HG03457 (cell line): ENCODE data around the gene GLS2.
"Not testable (repeated sequence)": the region's sequence is repeated elsewhere in the genome, so short reads cannot be mapped to it uniquely, and the experiment has no call there.

ENCODE experiments used
- ATAC-seq: cut with Tn5 transposase; IDR thresholded peaks from one replicate; pipeline ENCODE4 v1.9.1; 2021; ENCODE audit warnings: moderate number of reproducible peaks; ENCODE audit not compliant: unreplicated experiment

The GLS2 gene

GRCh38 chr12:56488041-56488955 lies at the start of gene GLS2:
Gene GLS2, minus strand, starts transcription at chr12:56488161. Its CDS starts 43 bp downstream, at chr12:56488118.
- ATAC-seq = peak; percentile 82

- ATAC-seq = no peak
These were observed 49.6 kb upstream of the GLS2 start for GRCh38 chr12:56537546-56537945.

DNA sequence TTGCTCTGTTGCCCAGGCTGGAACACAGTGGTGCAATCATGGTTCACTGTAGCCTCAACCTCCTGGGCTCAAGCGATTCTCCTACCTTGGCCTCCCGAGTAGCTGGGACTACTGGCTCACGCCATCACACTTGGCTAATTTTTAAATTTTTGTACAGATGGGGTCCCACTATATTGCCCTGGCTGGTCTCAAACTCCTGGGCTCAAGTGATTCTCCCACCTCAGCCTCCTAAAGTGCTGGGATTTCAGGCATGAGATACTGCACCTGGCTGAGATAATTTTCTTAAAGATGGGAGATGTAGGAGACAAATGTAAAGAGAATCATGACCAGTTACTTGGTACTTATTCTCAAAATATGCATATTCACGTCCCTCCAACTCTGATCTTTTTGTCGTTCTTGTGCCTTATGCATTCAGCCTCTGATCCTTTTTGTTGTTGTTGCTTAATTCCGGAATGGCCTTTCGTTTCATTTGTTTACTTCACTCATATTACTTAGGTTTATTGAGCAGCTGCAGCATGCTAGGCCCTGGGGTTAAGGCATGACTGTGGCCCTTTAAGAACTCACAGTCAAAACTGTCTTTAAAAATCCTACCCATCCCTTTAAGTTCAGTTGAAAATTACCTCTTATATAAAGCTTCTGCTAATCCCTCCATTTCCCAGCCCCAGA lies 42.6 kb upstream of the GLS2 start:
- ATAC-seq = no peak

DNA sequence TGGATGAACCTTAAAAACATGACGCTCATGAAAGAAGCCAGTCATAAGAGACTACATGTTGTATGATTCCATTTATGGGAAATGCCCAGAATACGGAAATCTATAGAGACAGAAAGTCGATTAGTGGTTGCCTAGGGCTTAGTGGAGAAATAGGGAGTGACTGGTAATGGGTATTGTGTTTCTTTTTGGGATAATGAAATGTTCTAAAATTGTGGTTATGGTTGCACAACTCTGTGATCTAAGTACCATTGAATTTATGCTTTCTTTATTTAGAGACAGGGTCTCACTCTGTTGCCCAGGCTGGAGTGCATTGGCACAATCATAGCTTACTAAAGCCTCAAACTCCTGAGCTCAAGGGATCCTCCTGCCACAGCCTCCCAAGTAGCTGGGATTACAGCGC lies 41.7 kb upstream of the GLS2 start:
- no peak for ATAC-seq

GRCh38 chr12:56528846-56529245 lies 40.9 kb upstream of the GLS2 start:
- no peak for ATAC-seq

DNA sequence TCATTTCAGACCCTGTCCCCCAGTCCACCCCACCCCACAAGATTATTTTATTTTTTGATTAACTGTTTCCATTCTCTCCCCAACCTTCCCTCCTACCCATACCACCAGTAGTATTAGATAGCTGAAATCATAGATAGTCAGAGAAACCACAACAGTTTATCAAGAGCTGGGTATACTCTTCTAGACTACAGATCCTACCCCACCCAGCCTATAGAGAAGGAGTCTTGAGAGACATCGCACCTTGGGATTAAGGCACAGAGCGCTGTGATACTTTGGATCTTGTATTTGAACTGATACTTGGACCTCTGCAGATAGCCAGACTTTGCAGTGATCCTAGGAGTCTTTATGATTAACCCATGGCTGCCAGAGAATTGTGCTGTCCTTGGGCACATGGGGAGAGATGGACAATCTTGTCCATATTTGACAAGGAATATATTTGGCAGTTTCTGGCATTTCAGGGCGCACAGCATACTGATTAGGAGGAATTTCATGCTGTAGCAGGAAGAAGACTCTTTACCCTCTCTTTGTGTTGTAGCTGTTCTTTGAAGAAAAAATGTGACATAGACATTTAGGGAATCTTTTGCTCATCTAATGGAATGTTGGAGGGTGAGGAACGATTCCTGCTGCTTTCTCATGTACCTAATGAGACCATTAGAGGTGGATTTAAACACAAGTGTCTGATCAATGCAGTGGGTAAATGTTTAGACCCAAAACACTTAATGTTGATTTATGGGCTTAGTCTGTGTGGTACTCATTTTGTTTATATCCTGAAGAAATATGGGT lies 34.6 kb upstream of the GLS2 start:
- no peak for ATAC-seq

GRCh38 chr12:56521590-56522371 lies 33.8 kb upstream of the GLS2 start, which contains the start of gene RBMS2:
Gene RBMS2, plus strand, starts transcription at chr12:56521820. Its CDS starts 204 bp downstream, at chr12:56522024.
- ATAC-seq = no peak

DNA sequence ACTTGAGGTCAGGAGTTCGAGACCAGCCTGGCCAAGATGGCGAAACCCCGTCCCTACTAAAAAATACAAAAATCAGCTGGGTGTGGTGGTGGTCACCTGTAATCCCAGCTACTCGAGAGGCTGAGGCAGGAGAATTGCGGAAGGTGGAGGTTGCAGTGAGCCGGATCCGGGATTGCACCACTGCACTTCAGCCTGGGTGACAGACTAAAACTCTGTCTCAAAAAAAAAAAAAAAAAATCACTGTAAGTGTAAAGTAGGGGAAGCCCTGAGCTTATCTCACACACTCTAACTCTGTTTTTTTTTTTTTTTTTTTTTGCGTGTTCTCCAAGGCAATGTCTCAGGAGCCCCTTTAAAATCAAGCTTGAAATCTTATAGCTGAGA lies 33.2 kb upstream of the GLS2 start:
- ATAC-seq = no peak

- ATAC-seq = no peak
These were observed 32.5 kb upstream of the GLS2 start for GRCh38 chr12:56520506-56520905.

- no peak for ATAC-seq
These were observed 32.1 kb upstream of the GLS2 start for GRCh38 chr12:56520048-56520447.

GRCh38 chr12:56518570-56518969 lies 30.6 kb upstream of the GLS2 start:
- no peak for ATAC-seq

GRCh38 chr12:56517854-56518253 lies 29.9 kb upstream of the GLS2 start:
- ATAC-seq = no peak

DNA sequence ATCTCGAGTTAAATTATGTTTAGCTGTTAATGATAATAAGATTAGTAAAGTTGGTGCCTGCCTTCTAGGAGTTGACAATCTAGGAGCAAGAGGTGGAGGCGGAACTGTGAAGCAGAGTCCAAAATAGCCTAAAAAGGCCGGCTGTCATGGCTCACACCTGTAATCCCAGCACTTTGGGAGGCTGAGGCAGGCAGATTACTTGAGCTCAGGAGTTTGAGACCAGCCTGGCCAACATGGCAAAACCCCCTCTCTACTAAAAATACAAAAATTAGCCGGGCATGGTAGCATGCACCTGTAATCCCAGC lies 26.0 kb upstream of the GLS2 start:
- ATAC-seq = not testable (repeated sequence)

DNA sequence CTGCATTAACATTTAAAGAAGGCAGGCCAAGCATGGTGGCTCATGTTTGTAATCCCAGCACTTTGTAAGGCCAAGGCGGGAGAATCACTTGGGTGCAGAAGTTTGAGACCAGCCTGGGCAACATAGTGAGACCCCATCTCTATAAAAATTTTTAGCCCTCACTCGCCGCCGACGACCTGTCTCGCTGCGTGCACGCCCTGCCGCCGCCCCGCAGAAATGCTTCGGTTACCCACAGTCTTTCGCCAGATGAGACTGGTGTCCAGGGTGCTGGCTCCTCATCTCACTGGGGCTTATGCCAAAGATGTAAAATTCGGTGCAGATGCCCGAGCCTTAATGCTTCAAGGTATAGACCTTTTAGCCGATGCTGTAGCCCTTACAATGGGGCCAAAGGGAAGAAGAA lies 22.8 kb upstream of the GLS2 start:
- ATAC-seq = no peak

DNA sequence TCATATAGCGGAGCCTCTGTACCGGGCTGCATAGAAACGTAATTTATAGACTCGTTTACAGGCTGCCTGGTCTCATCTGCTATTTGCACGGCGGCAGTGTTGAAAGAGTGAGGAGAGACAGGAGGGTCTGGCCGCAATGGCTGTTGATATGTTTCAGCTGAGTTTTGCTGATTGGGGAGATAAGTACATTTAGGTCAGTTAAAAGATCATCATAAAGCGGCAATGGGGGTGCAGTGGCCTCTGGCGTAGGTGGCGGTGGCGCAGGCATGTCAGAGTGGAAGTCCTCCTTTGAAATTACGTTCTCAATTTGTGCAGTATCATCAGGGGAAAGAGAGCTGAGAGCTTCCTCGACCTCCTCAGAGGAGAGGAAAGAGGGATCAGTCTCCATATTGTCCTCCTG lies 11.9 kb upstream of the GLS2 start:
- ATAC-seq = not testable (repeated sequence)

DNA sequence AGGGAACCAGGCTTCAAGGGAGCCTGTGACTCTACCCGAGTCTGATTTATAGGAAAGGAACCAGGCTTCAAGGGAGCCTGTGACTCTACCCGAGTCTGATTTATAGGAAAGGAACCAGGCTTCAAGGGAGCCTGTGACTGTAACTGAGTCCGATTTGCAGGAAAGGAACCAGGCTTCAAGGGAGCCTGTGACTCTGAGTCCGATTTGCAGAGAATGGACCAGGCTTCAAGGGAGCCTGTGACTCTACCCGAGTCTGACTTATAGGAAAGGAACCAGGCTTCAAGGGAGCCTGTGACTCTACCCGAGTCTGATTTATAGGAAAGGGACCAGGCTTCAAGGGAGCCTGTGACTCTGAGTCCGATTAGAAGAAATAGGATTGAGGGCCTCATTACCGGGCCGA lies 11.5 kb upstream of the GLS2 start:
- not testable (repeated sequence) for ATAC-seq

GRCh38 chr12:56498126-56498902 lies 10.4 kb upstream of the GLS2 start:
- ATAC-seq = not testable (repeated sequence)

DNA sequence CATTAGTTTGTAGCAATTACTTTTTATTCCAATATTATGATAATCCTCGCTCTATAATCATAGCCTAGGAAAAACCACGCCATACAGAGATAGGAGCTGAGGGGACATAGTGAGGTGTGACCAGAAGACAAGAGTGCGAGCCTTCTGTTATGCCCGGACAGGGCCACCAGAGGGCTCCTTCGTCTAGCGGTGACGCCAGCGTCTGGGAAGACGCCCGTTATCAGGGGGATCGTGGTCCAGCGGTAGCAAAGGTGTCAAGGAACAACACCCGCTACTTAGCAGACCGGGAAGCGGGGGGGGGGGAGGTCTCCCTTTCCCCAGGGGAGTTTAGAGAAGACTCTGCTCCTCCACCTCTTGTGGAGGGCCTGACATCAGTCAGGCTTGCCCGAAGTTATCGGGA lies 8.7 kb upstream of the GLS2 start:
- not testable (repeated sequence) for ATAC-seq

DNA sequence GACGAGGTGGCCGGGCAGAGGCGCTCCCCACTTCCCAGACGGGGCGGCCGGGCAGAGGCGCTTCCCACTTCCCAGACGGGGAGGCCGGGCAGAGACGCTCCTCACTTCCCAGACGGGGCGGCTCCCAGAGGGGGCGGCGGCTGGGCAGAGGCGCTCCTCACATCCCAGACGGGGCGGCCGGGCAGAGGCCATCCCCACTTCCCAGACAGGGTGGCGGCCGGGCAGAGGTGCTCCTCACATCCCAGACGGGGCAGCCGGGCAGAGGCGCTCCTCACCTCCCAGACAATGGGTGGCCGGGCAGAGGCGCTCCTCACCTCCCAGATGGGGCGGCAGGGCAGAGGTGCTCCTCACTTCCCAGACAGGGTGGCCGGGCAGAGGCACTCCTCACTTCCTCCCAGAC lies 6.5 kb upstream of the GLS2 start:
- not testable (repeated sequence) for ATAC-seq

DNA sequence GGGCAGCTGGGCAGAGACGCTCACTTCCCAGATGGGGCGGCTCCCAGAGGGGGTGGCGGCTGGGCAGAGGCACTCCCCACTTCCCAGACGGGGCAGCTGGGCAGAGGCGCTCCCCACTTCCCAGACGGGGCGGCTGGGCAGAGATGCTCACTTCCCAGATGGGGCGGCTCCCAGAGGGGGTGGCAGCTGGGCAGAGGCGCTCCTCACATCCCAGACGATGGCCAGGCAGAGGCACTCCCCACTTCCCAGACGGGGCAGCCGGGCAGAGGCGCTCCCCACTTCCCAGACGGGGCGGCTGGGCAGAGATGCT lies 6.1 kb upstream of the GLS2 start:
- not testable (repeated sequence) for ATAC-seq
